ENCODE results near the gene APOBEC3C.

DNA sequence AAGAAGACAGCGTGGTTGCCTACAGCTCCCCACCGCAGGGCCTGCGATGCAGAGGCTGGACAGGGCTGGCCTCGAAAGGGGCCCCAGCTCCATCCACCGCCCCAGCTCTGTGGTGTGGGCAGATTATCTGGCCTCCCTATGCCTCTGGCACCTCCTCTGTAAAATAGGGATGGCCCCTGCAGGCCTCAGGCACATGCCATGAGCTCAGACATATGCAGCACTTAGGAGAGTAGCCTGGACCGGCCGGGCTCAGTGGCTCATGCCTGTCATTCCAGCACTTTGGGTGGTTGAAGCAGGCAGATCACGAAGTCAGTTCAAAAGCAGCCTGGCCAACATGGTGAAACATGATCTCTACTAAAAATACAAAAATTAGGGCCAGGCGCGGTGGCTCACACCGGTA lies 14.2 kb downstream of the APOBEC3C start:
- TF ChIP-seq, protein P1, sequence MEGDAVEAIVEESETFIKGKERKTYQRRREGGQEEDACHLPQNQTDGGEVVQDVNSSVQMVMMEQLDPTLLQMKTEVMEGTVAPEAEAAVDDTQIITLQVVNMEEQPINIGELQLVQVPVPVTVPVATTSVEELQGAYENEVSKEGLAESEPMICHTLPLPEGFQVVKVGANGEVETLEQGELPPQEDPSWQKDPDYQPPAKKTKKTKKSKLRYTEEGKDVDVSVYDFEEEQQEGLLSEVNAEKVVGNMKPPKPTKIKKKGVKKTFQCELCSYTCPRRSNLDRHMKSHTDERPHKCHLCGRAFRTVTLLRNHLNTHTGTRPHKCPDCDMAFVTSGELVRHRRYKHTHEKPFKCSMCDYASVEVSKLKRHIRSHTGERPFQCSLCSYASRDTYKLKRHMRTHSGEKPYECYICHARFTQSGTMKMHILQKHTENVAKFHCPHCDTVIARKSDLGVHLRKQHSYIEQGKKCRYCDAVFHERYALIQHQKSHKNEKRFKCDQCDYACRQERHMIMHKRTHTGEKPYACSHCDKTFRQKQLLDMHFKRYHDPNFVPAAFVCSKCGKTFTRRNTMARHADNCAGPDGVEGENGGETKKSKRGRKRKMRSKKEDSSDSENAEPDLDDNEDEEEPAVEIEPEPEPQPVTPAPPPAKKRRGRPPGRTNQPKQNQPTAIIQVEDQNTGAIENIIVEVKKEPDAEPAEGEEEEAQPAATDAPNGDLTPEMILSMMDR (conservative IDR thresholded peaks at IDR 0.05; ENCODE audit: low read depth in 2 of 2): no peak
- TF ChIP-seq, protein P2, sequence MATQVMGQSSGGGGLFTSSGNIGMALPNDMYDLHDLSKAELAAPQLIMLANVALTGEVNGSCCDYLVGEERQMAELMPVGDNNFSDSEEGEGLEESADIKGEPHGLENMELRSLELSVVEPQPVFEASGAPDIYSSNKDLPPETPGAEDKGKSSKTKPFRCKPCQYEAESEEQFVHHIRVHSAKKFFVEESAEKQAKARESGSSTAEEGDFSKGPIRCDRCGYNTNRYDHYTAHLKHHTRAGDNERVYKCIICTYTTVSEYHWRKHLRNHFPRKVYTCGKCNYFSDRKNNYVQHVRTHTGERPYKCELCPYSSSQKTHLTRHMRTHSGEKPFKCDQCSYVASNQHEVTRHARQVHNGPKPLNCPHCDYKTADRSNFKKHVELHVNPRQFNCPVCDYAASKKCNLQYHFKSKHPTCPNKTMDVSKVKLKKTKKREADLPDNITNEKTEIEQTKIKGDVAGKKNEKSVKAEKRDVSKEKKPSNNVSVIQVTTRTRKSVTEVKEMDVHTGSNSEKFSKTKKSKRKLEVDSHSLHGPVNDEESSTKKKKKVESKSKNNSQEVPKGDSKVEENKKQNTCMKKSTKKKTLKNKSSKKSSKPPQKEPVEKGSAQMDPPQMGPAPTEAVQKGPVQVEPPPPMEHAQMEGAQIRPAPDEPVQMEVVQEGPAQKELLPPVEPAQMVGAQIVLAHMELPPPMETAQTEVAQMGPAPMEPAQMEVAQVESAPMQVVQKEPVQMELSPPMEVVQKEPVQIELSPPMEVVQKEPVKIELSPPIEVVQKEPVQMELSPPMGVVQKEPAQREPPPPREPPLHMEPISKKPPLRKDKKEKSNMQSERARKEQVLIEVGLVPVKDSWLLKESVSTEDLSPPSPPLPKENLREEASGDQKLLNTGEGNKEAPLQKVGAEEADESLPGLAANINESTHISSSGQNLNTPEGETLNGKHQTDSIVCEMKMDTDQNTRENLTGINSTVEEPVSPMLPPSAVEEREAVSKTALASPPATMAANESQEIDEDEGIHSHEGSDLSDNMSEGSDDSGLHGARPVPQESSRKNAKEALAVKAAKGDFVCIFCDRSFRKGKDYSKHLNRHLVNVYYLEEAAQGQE (IDR thresholded peaks at IDR 0.05; ENCODE audit: unreplicated experiment): no peak
- TF ChIP-seq CREB1 (CRISPR knock-in tag; IDR thresholded peaks at IDR 0.05; ENCODE audit: low read depth): no peak
- no peak for TF ChIP-seq EZH2 (IDR thresholded peaks at IDR 0.05; ENCODE audit: low read depth, unreplicated experiment)
- no peak for TF ChIP-seq EZH2phosphoT487 (IDR thresholded peaks at IDR 0.05; ENCODE audit: unreplicated experiment)
- no peak for TF ChIP-seq POLR2AphosphoS5 (IDR thresholded peaks at IDR 0.05; ENCODE audit: low read depth)

Measured in GM23338 (cell line).